NB4 (cell line): Measurements from ENCODE around the gene AXIN1.
"Not testable (repeated sequence)": the region's sequence is repeated elsewhere in the genome, so short reads cannot be mapped to it uniquely, and the experiment has no call there.

ENCODE experiments used
- DNase-seq: peaks from one replicate; pipeline ENCODE4 v3.0.0; 2010; ENCODE audit warnings: low read depth
- H3K4me3 ChIP-seq: one replicate; pipeline ENCODE4 v1.5.1; 2011; ENCODE audit warnings: mild to moderate bottlenecking, low read depth, low read length, moderate library complexity
- CTCF ChIP-seq: IDR thresholded peaks from one replicate; pipeline ENCODE4 v1.5.1; 2012; ENCODE audit warnings: low read depth, low read length
- MAX ChIP-seq: IDR thresholded peaks from 2 replicates; pipeline ENCODE4 v1.6.1; 2011; ENCODE audit warnings: low read depth, low read length
- MYC ChIP-seq: IDR thresholded peaks from 2 replicates; pipeline ENCODE4 v1.6.1; 2011; ENCODE audit warnings: low read depth, low read length
- POLR2A ChIP-seq: IDR thresholded peaks from 2 replicates; pipeline ENCODE4 v1.6.1; 2011; ENCODE audit warnings: mild to moderate bottlenecking; ENCODE audit not compliant: insufficient read length; ENCODE audit errors: extremely low read depth

Gene AXIN1

GRCh38 chr16:381012-381788 lies 28.7 kb upstream of the AXIN1 start:
- DNase-seq: peak; percentile 46
- TF ChIP-seq MAX: no peak
- TF ChIP-seq MYC: no peak
- peak overlapping the region; percentile 49 for H3K4me3 ChIP-seq

GRCh38 chr16:380762-381011 lies 28.2 kb upstream of the AXIN1 start:
- no peak for TF ChIP-seq CTCF
- TF ChIP-seq MYC: no peak
- no peak for TF ChIP-seq POLR2A
- peak overlapping the region; percentile 49 for H3K4me3 ChIP-seq
- no peak for DNase-seq

- TF ChIP-seq MYC (no peak), MAX (no peak), POLR2A (no peak), CTCF (no peak)
- DNase-seq: no peak
- H3K4me3 ChIP-seq: no peak overlapping the region
Observed at GRCh38 chr16:379961-380761, 27.6 kb upstream of the AXIN1 start.

- no peak overlapping the region for H3K4me3 ChIP-seq
- TF ChIP-seq MAX (no peak), MYC (no peak), CTCF (no peak), POLR2A (no peak)
- DNase-seq: no peak
Observed at GRCh38 chr16:379183-379960, 26.8 kb upstream of the AXIN1 start.

- DNase-seq: no peak
- no peak for TF ChIP-seq CTCF
- no peak for TF ChIP-seq MYC
- no peak overlapping the region for H3K4me3 ChIP-seq
Observed at GRCh38 chr16:378821-379182, 26.3 kb upstream of the AXIN1 start.

GRCh38 chr16:378113-378820 lies 25.7 kb upstream of the AXIN1 start:
- DNase-seq, H3K4me3 ChIP-seq: not testable (repeated sequence)
